Hepatocyte (in vitro differentiated cells): Measurements from ENCODE around the gene ALOX5. TPM values are rescaled to one million over a fixed set of nuclear protein-coding genes. Genes with fewer than 3 reads are reported as not detected.
"Not testable (repeated sequence)": the region's sequence is repeated elsewhere in the genome, so short reads cannot be mapped to it uniquely, and the experiment has no call there.

Experiments
- DNase-seq: peaks from one replicate; pipeline ENCODE4 v3.0.0-alpha.2; 2016; ENCODE audit warnings: low spot score
- H2AFZ ChIP-seq: fragments of 200-600 bp; sonication (generic); 2 replicates; pipeline ENCODE4 v1.6.0; 2016; ENCODE audit warnings: antibody characterized with exemption, mild to moderate bottlenecking
- H3K27ac ChIP-seq: fragments of 200-600 bp; sonication (generic); 2 replicates; pipeline ENCODE4 v1.5.1; 2016; ENCODE audit warnings: mild to moderate bottlenecking
- H3K27me3 ChIP-seq: fragments of 200-600 bp; sonication (generic); 2 replicates; pipeline ENCODE4 v1.6.1; 2016
- H3K36me3 ChIP-seq: fragments of 200-600 bp; sonication (generic); replicated peaks from 2 replicates; pipeline ENCODE4 v1.5.1; 2016; ENCODE audit warnings: low read depth; ENCODE audit not compliant: insufficient read depth
- H3K4me1 ChIP-seq: fragments of 200-600 bp; sonication (generic); 2 replicates; pipeline ENCODE4 v1.5.1; 2016; ENCODE audit warnings: mild to moderate bottlenecking, moderate library complexity; ENCODE audit not compliant: insufficient read depth
- H3K4me2 ChIP-seq: fragments of 200-600 bp; sonication (generic); 2 replicates; pipeline ENCODE4 v1.6.0; 2016
- H3K4me3 ChIP-seq: fragments of 200-600 bp; sonication (generic); 2 replicates; pipeline ENCODE4 v1.5.1; 2016; ENCODE audit warnings: mild to moderate bottlenecking
- H3K79me2 ChIP-seq: fragments of 200-600 bp; sonication (generic); 2 replicates; pipeline ENCODE4 v1.6.0; 2017; ENCODE audit warnings: mild to moderate bottlenecking
- H3K9me2 ChIP-seq: fragments of 200-600 bp; sonication (generic); replicated peaks from 2 replicates; pipeline ENCODE4 v1.6.0; 2017; ENCODE audit warnings: mild to moderate bottlenecking; ENCODE audit not compliant: insufficient read depth
- H3K9me3 ChIP-seq: fragments of 200-600 bp; sonication (generic); 2 replicates; pipeline ENCODE4 v1.5.1; 2016; ENCODE audit warnings: low read depth, mild to moderate bottlenecking
- H4K20me1 ChIP-seq: fragments of 200-600 bp; sonication (generic); 2 replicates; pipeline ENCODE4 v1.6.0; 2016; ENCODE audit warnings: mild to moderate bottlenecking; ENCODE audit not compliant: insufficient read depth, poor library complexity, severe bottlenecking
- CTCF ChIP-seq: fragments of 200-600 bp; sonication (generic); IDR thresholded peaks from 2 replicates; pipeline ENCODE4 v1.5.1; 2016; ENCODE audit warnings: antibody characterized with exemption, mild to moderate bottlenecking; ENCODE audit not compliant: poor library complexity
- EZH2 ChIP-seq: fragments of 200-600 bp; sonication (generic); IDR thresholded peaks from 2 replicates; pipeline ENCODE4 v1.6.1; 2016; ENCODE audit warnings: antibody characterized with exemption, mild to moderate bottlenecking, borderline replicate concordance
- EZH2phosphoT487 ChIP-seq: fragments of 200-600 bp; sonication (generic); IDR thresholded peaks from one replicate; pipeline ENCODE4 v1.6.1; 2018; ENCODE audit warnings: antibody characterized with exemption, mild to moderate bottlenecking, low read depth, moderate library complexity; ENCODE audit not compliant: unreplicated experiment, severe bottlenecking
- WGBS: methylation state at CpG from one replicate; pipeline ENCODE4 v1.1.6; 2016; ENCODE audit warnings: low lambda C conversion rate; ENCODE audit errors: missing lambda C conversion rate; 5-methylcytosine and 5-hydroxymethylcytosine counted together
- polyA plus RNA-seq: library from polyadenylated mRNA; unstranded; fragments of >200 nt; fragmentation: Nextera tagmentation; extraction: Ambion mirVana; gene quantifications from 2 replicates; pipeline ENCODE4 v1.2.1, GENCODE V29; 2016
- total RNA-seq: library from RNA; depleted of rRNA; stranded (reverse); fragments of >200 nt; gene quantifications from 2 replicates; pipeline ENCODE4 v1.2.3, GENCODE V29; 2014

ALOX5 gene
- total and polyA plus RNA-seq, 2 experiments from 2014 or later: 3.5 to 4.4 TPM

- Histone ChIP-seq H3K79me2 (no peaks in the 10 kb centered on the region), H3K9me3 (no peaks in the 10 kb centered on the region), H3K27ac (no peak overlapping the region), H3K36me3 (no peaks in the 10 kb centered on the region), H3K9me2 (no peaks in the 10 kb centered on the region), H3K4me2 (no peak overlapping the region), H3K4me3 (no peak overlapping the region), H3K27me3 (no peaks in the 10 kb centered on the region), H3K4me1 (no peaks in the 10 kb centered on the region), H4K20me1 (no peaks in the 10 kb centered on the region), H2AFZ (no peak overlapping the region)
- 92% methylated on average over 17 of the region's 17 CpGs for WGBS
- DNase-seq: no peak
- no peak for TF ChIP-seq EZH2
- TF ChIP-seq EZH2phosphoT487: no peak
- TF ChIP-seq CTCF: no peak
These were observed 8.6 kb downstream of the ALOX5 start for GRCh38 chr10:45382591-45382990.

GRCh38 chr10:45383682-45384330, 9.8 kb downstream of the ALOX5 start:
- no peak overlapping the region for H2AFZ ChIP-seq
- no peak for DNase-seq
- H3K9me2 ChIP-seq: no peaks in the 10 kb centered on the region
- WGBS: 87% methylated on average over 4 of the region's 4 CpGs
- H3K27me3 ChIP-seq: no peaks in the 10 kb centered on the region
- TF ChIP-seq EZH2phosphoT487 (no peak), EZH2 (no peak)
- no peaks in the 10 kb centered on the region for H3K36me3 ChIP-seq
- no peaks in the 10 kb centered on the region for H4K20me1 ChIP-seq
- H3K4me3 ChIP-seq: no peak overlapping the region
- no peaks in the 10 kb centered on the region for H3K9me3 ChIP-seq
- H3K27ac ChIP-seq: no peak overlapping the region
- no peak overlapping the region for H3K4me2 ChIP-seq
- no peaks in the 10 kb centered on the region for H3K79me2 ChIP-seq
- no peaks in the 10 kb centered on the region for H3K4me1 ChIP-seq

GRCh38 chr10:45386657-45387056, 12.6 kb downstream of the ALOX5 start:
- H3K27ac ChIP-seq: no peak overlapping the region
- no peak for TF ChIP-seq EZH2phosphoT487
- TF ChIP-seq EZH2: no peak
- no peak for TF ChIP-seq CTCF
- H3K4me1 ChIP-seq: no peaks in the 10 kb centered on the region
- H2AFZ ChIP-seq: no peak overlapping the region
- H3K4me3 ChIP-seq: no peak overlapping the region
- WGBS: 73% methylated on average over 5 of the region's 5 CpGs
- H3K9me2 ChIP-seq: no peaks in the 10 kb centered on the region
- H3K4me2 ChIP-seq: no peak overlapping the region
- DNase-seq: no peak
- H3K36me3 ChIP-seq: no peaks in the 10 kb centered on the region
- H3K27me3 ChIP-seq: no peaks in the 10 kb centered on the region
- H3K9me3 ChIP-seq: no peaks in the 10 kb centered on the region
- H3K79me2 ChIP-seq: no peaks in the 10 kb centered on the region
- H4K20me1 ChIP-seq: no peaks in the 10 kb centered on the region

- Histone ChIP-seq H4K20me1 (no peaks in the 10 kb centered on the region), H3K9me3 (no peaks in the 10 kb centered on the region), H3K9me2 (no peaks in the 10 kb centered on the region), H3K27me3 (no peaks in the 10 kb centered on the region), H3K79me2 (no peaks in the 10 kb centered on the region), H3K36me3 (no peaks in the 10 kb centered on the region), H3K4me1 (no peaks in the 10 kb centered on the region), H3K4me2 (no peak overlapping the region), H3K4me3 (no peak overlapping the region), H2AFZ (no peak overlapping the region), H3K27ac (no peak overlapping the region)
- TF ChIP-seq EZH2 (no peak), CTCF (no peak), EZH2phosphoT487 (no peak)
- 90% methylated on average over 8 of the region's 8 CpGs for WGBS
- no peak for DNase-seq
These were observed 13.3 kb downstream of the ALOX5 start for GRCh38 chr10:45387096-45387893.

- not testable (repeated sequence) for DNase-seq, H3K4me2 ChIP-seq, H3K4me3 ChIP-seq, H4K20me1 ChIP-seq, H2AFZ ChIP-seq, H3K4me1 ChIP-seq, H3K27ac ChIP-seq, H3K9me3 ChIP-seq, H3K36me3 ChIP-seq, H3K9me2 ChIP-seq, H3K79me2 ChIP-seq, H3K27me3 ChIP-seq
- 89% methylated on average over 2 of the region's 2 CpGs for WGBS
These were observed 15.7 kb downstream of the ALOX5 start for GRCh38 chr10:45389671-45390070.
